Superior temporal gyrus (tissue), 1 donor: ENCODE data around the gene NEDD4L.
"Not testable (repeated sequence)": the region's sequence is repeated elsewhere in the genome, so short reads cannot be mapped to it uniquely, and the experiment has no call there.

Source experiments
- DNase-seq: peaks from one replicate; pipeline ENCODE4 v3.0.0-alpha.2; 2016; ENCODE audit errors: extremely low spot score

Gene NEDD4L

DNA sequence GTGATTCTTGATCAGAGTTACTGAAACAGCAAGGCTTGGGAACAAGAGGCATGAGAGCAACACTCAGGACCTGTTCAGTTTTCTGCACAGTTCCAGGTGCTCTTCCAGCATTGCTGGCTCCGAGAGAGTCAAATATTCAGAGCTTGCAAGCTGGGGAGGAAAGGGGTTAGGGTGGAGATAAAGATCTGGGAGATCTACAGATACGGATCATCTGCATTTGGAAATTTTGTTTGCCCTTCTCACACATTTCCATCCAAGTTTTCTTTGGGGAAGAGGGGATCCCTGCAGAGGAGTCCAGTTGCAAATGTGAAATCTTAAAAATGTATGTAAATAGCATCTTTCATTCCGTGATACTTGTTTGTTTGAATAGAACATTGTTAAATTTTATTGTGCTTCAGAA is 108.2 kb downstream of the NEDD4L start:
- DNase-seq: no peak

- no peak for DNase-seq
Observed at GRCh38 chr18:58152891-58153290, 108.9 kb downstream of the NEDD4L start.

GRCh38 chr18:58156516-58156915 is 112.5 kb downstream of the NEDD4L start:
- DNase-seq: no peak

DNA sequence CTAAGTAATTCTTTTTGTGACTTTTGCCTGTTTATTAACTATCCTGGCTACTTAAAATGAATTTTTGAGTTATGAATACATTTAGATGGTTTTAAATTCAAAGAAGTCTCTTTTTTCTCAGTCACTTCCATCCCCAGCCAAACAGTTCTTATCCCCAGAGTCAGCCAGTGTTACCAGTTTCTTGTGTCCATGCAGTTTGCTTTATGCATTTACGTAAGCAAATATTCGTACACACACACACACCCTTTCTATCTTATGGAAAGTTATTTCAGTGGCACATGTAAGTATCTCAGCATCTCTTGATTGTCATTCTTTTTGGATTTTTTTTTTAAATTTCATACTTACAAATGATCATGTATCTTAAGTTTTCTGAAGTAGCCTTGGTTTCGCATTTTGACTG is 113.2 kb downstream of the NEDD4L start:
- DNase-seq: no peak

- no peak for DNase-seq
Observed at GRCh38 chr18:58158008-58158407, 114.0 kb downstream of the NEDD4L start.

DNA sequence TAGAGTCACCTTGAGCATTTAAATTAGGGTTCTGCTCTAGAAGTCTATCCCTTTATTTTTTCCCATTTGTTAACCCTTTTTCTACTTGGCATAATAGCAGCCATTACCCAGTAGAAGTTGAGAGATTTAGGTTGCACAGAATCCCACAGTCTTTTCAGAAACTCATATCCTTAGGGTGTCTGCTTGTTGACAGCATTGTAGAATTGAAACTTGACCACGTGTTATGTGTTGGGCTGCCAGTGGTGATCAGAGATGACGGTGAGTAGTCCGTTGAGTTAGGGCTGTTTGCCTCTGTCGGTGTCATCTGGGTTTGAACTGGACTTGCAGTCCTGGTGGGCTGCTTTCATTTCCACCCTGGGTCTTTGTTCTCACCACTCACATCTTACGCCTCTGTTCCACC is 114.4 kb downstream of the NEDD4L start:
- DNase-seq: no peak

DNA sequence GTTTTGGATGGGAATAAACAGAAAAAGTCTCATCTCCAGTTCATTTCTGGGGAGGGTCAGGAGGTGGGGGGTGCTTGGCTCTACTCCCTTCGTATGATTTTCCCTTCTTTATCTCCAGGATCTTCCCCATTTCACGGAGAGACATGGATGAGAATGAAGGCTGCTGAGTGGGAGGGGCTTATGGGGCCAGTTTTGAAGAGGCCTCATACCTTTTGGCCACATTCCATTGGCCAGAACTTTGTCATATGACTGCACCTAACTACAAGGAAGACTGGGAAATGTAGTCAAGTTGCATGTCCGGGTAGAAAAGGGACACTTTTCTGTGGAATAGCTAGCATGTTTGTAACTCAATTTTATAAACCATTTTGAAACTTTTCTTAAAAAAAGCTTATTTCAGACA is 117.6 kb downstream of the NEDD4L start:
- no peak for DNase-seq

GRCh38 chr18:58162127-58162526 is 118.1 kb downstream of the NEDD4L start:
- DNase-seq: no peak

DNA sequence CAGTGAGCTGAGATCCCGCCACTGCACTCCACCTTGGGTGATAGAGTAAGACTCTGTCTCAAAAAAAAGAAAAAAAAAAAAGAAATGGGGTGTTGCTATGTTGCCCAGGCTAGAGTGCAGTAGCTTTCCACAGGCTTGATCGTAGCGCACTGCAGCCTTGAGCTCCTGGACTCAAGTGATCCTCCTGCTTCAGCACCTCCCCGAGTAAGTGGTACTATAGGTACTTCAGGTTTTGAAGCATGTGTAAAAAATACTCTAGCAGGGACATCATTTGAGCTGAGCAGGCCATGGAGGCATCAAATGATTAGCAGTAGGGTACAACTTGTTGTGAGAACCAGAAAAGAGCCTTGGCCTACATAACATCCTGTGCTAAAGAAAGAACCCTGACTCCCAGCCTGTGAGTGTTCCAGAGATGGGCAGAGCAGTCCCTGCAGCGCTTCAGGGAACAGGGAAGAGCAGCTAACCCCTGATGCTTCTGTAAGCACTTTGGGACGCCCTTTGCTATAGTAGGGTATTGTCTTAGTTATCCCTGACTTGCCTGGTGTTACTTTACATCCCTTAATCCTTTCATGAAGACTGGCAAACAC is 119.1 kb downstream of the NEDD4L start:
- DNase-seq: no peak

DNA sequence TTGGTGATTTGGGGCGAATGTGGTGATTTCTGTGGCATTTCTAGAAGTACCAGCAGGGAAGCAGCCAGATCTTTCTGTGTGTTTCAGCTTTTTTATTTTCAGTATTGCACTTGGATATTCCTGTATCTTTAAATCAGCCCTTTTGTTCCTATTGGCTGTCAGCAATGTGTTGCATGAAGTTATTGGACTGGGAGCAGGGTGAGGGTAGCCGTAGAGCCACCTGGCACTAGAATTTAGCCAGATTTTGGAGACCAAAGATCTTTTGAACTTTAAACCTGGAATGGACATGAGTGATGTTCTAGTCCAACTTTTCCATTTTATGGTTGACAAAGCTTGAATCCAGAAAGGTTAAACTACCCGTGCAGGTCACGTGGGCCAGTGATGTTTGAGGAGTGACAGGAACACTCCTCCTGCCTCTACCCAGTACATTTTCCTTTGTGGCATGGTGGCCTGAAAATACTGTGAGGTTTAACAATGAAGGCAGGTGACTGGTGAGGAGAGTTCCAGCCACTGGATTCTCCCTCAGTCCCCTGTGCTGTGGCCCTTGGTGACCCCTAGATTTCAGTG is 122.3 kb downstream of the NEDD4L start:
- DNase-seq: no peak

- DNase-seq: no peak
Observed at GRCh38 chr18:58167073-58167472, 123.0 kb downstream of the NEDD4L start.

GRCh38 chr18:58168221-58168620 is 124.2 kb downstream of the NEDD4L start:
- no peak for DNase-seq

DNA sequence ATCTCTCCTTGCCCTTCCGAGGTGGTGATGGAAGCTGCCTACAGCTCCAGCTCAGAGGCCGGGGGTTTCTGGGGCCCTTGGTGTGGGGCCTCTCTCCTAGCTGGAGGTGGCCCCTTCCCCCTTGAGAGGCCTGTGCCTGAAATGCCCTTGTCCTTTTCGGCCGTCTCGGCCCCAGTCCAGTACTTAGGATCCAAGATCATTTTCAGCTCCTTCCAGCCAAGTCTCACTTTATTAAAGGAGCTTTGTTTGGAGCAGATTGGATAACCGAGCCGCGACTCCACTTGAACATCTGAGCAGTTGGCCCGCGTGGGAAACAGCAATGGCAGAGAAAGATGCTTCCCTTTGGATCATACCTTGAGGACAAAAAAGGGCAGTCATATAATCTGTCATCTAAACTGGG is 125.0 kb downstream of the NEDD4L start:
- DNase-seq: no peak

- no peak for DNase-seq
Observed at GRCh38 chr18:58169472-58169871, 125.4 kb downstream of the NEDD4L start.

- DNase-seq: not testable (repeated sequence)
Observed at GRCh38 chr18:58170036-58170435, 126.0 kb downstream of the NEDD4L start.

DNA sequence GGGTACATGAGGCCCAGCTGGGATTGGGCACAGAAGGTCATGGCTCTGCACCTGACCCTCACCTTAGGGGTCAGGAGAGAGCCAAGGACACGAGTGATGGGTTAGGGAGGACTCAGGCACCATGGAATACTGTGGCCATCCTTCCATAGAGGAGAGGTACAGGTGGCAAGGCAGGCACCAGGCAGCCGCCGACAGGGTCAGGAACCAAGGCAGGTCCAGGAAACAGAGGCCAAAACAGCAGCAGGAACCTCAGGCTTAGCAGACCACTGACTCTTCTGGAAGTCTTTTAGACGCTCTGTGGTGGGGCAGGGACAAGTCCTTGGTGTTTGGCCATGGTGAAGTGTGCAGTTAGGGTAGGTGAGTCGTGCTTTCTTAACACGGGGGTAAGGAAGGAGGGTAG is 128.0 kb downstream of the NEDD4L start:
- DNase-seq: no peak

- DNase-seq: no peak
Observed at GRCh38 chr18:58174285-58174684, 130.3 kb downstream of the NEDD4L start.

DNA sequence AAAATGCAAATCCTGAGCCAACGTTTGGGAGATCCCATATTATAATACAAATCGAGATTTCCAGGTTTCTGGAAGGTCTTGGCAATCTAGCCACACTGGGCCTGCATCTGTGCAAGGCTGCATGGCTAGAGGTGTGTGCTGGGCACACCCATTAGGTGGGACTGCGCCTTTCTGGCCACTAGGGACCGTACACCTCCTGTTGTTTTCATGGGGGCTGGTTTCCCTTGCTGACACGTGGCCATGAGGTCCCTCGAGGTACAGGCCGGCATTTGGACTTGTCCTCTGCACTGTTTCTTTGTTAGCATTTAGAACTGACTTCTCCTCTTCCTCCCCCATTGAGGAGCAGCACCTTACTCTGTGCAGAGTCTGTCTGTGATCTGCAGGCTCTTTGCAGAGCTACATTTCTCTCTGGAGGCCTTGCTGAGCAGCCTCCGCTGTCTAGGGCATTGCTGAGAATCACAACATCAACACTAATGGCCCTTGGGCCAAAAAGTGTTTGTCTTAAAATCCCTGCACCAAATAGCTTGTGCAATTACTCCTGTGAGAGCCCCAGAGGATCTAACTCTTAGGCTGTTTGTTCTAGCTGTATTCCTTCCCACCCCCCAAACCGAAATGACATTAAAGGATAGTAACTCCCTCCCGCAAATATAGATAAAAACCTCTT is 131.2 kb downstream of the NEDD4L start:
- no peak for DNase-seq

- DNase-seq: no peak
Observed at GRCh38 chr18:58175786-58176176, 131.8 kb downstream of the NEDD4L start.

GRCh38 chr18:58177004-58177717 is 133.1 kb downstream of the NEDD4L start:
- DNase-seq: peak; percentile 44

- no peak for DNase-seq
Observed at GRCh38 chr18:58177896-58178470, 134.0 kb downstream of the NEDD4L start.

GRCh38 chr18:58178511-58178910 is 134.5 kb downstream of the NEDD4L start:
- DNase-seq: no peak

DNA sequence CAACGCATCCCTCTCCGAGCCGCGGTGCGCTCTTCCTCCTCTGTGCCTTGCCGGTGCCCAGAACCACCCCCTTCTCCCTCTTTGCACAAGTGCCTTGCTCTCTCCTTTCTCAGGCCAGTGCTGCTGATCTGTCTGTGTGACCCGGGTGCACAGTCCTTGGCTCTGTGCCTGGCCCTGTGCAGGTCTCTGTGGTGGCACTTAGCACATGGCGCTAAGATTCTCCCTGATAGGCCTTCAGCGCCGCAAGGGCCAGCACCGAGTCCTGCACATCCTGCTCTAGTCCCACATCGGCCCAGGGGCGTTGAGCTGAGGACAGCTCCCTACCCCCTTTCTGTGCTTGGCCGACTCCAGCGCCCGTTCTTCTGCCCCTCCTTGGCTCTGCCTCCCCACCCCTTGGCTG is 136.1 kb downstream of the NEDD4L start:
- no peak for DNase-seq
